GM21528 (cell line): ENCODE results near the gene ELAC1.
"Not testable (repeated sequence)": the region's sequence is repeated elsewhere in the genome, so short reads cannot be mapped to it uniquely, and the experiment has no call there.

Experiments used
- ATAC-seq: cut with Tn5 transposase; IDR thresholded peaks from one replicate; pipeline ENCODE4 v1.9.1; 2021; ENCODE audit warnings: mild to moderate bottlenecking, moderate library complexity; ENCODE audit not compliant: unreplicated experiment, low FRiP score

Gene ELAC1

GRCh38 chr18:50970006-50970405 lies 2.2 kb downstream of the ELAC1 start:
- ATAC-seq, result no peak

- not testable (repeated sequence) for ATAC-seq
Observed at GRCh38 chr18:50972404-50972803, 4.6 kb downstream of the ELAC1 start.

DNA sequence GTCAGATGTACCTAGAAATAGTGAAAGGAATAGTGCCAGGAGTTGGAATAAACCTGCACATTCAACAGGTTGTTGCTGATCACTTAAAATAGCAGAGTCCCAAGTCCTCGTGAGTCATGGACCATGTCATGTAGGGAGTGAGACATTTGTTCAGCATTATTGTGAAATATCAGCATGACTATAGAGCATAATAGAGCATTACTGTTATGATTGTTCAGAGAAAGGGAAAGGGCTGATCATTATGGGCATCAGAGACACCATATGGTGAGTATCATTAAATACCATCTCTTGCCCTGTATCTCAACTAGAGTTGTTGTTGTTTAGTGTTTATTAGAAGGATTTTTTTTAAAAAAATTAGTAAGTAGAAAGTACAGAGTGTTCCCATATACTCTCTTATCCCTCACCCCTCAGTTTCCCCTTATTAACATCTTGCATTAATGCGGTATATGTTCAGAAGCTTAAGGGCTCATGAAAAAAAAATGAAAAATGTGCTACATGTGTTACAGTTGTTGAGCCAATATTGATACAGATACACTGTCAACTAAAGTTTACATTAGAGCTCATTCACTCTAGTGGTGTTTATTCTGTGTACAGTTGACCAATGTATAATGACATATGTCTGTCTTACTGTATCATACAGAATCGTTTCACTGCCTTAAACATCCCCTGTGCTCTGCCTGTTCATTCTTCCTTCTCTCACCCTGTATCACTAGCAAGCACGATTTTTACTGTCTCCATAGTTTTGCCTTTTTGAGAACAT lies 5.7 kb downstream of the ELAC1 start:
- no peak for ATAC-seq

DNA sequence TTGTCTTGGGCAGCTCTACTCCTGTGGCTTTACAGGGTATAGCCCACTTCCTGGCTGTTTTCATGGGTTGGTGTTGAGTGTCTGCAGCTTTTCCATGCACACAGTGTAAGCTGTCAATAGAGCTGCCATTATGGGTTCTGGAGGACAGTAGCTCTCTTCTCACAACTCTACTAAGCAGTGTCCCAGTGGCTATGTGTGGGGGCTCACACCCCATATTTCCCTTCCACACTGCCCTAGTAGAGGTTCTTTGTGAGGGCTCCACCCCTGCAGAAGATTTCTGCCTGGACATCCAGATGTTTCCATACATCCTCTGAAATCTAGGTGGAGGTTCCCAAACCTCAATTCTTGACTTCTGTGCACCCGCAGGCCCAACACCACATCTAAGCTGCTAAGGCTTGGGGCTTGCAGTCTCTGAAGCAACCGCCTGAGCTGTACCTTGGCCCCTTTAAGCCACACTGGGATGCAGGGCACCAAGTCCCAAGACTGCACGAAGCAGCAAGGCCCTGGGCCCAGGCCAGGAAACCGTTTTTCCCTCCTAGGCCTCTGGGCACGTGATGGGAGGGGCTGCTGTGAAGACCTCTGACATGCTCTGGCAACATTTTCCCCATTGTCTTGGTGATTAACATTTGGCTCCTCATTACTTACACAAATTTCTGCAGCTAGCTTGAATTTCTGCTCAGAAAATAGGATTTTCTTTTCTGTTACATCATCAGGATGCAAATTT lies 9.4 kb downstream of the ELAC1 start:
- no peak for ATAC-seq

DNA sequence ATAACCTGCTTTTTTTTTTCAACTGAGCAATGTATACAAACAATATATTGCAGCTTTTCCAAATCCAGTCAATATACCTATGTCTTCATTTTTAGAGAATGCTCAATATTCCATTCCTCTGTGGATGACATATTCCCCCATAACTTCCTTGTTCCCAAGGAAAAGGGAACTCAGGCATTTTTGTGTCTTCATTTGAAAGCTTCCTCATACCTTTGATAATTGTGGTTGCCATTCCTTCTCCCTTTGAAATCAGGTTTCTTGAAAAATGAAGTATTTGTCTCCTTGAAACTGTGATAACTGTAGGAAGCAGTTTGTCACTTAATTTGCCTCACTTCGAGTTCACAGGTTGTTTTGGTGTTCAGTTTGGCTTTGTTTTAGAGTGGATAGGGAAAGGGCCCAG lies 13.5 kb downstream of the ELAC1 start:
- no peak for ATAC-seq

DNA sequence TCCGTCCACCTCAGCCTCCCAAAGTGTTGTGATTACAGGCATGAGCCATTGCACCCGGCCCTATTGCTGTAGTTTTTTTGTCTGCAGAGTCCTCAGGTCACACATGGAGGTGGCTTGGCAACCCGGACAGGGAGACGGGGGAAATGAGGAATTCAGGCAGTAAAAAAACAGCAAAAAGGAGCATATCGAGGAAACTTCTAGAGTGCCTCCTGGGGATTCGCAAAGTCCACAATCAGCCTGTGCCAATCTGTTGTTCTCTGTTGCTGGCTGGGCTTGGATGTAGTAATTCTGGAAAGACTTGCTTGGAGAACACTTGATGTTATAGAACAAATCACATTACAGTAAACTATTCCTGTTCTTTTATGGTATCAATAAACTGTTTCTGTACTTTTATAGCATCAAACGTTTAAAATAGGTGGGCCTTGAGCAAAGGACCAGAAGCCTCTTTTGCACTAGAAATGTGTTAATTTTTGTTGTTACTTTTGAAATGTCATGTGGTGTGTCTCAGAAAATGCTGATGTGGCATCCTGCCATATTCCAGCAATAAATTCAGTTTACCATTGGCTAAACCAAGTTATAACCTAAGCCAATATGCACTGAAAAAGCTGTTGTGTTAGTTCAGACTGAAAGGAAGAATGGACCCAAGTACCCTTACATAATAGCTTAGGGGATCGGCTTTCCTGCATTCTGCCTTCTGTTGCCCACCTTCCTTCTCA lies 14.4 kb downstream of the ELAC1 start:
- ATAC-seq, result no peak

GRCh38 chr18:50982802-50983179 lies 15.0 kb downstream of the ELAC1 start:
- ATAC-seq, result no peak

- ATAC-seq, result no peak
Observed at GRCh38 chr18:50986360-50987087, 18.7 kb downstream of the ELAC1 start.

DNA sequence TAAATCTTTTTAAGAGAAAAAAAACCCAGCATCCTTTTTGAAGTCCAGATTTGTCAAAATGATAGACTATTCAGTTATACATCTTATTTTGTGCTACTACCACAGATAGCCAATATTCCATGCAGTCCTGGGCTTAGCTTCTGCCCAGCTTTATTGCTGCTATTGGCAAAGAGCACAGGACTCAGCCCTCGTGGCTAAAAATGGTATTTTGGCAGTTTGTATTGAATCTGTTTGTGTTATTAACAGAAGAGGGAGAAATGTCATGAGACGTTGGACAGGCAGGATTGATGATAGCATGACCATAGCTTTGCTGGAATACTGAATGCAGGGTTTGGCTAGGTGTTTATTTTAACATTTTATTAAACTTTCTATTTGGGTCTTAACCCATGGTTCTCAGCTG lies 19.4 kb downstream of the ELAC1 start:
- ATAC-seq, result no peak

DNA sequence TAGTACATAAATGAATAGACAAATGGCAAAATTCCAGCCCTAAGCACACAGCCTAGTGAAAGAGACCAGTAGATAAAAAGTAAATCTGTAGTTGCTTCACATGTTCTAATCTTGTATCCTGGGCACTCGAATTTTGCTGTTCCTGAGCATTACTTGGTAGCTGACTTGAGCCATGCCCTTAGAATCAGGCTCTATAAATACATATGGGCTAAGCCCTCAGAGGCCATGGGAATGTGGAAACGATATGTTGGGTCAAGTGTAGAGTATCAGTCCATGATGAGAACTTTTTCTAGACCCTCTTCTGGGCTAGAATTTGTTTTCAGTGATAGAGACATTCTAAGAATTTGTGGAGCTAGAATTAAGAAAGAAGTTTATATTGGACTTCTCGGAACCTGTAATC lies 21.9 kb downstream of the ELAC1 start:
- ATAC-seq, result no peak

DNA sequence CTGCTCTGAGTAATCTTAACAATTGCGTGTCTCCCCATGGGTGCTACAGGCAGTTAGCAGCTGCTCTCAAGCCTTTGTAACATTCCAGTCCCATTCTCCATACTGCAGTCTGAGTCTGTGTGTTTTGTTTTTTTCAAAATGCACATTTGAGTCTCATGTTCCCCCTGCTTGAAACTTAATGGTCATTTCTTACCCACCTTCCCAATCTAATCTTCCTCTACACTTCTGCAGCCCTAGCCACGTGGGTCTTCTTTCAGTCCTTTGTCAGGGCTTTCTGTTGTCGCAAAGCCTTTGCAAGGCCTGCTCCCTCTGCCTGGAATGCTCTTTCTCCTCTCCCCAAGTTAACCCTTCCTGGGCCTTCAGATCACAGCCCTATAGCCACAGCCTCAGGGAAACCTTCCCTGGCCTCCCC lies 24.5 kb downstream of the ELAC1 start:
- no peak for ATAC-seq

GRCh38 chr18:50994031-50994430 lies 26.2 kb downstream of the ELAC1 start:
- no peak for ATAC-seq

DNA sequence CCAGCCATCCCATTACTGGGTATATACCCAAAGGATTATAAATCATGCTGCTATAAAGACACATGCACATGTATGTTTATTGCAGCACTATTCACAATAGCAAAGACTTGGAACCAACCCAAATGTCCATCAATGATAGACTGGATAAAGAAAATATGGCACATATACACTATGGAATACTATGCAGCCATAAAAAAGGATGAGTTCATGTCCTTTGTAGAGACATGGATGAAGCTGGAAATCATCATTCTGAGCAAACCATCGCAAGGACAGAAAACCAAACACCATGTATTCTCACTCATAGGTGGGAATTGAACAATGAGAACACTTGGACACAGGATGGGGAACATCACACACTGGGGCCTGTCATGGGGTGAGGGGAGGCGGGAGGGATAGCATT lies 35.3 kb downstream of the ELAC1 start:
- not testable (repeated sequence) for ATAC-seq

DNA sequence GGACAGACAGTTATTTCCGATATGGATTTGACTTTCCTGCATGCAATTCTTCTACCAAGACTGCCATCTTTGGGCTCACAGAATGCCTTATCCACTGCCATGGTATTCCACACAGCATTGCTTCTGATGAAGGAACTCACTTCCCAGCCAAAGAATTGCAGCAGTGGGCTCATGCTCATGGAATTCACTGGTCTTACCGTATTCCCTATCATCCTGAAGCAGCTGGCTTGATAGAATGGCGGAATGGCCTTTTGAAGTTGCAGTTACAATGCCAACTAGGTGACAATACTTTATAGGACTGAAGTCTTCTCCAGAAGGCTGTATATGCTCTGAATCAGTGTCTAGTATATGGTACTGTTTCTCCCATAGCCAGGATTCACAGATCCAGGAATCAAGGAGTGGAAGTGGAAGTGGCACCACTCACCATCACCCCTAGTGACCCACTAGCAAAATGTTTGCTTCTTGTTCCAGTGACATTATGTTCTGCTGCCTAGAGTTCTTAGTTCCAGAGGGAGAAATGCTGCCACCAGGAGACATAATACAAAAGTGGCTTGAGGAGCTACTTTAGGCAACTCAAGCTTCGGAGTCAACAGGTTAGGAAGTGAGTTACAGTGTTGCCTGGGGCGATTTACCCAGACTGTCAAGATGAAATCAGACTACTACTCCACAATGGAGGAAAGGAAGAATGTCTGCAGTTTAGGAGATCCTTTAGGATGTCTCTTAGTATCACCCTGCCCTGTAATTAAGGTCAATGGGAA lies 38.4 kb downstream of the ELAC1 start:
- no peak for ATAC-seq

DNA sequence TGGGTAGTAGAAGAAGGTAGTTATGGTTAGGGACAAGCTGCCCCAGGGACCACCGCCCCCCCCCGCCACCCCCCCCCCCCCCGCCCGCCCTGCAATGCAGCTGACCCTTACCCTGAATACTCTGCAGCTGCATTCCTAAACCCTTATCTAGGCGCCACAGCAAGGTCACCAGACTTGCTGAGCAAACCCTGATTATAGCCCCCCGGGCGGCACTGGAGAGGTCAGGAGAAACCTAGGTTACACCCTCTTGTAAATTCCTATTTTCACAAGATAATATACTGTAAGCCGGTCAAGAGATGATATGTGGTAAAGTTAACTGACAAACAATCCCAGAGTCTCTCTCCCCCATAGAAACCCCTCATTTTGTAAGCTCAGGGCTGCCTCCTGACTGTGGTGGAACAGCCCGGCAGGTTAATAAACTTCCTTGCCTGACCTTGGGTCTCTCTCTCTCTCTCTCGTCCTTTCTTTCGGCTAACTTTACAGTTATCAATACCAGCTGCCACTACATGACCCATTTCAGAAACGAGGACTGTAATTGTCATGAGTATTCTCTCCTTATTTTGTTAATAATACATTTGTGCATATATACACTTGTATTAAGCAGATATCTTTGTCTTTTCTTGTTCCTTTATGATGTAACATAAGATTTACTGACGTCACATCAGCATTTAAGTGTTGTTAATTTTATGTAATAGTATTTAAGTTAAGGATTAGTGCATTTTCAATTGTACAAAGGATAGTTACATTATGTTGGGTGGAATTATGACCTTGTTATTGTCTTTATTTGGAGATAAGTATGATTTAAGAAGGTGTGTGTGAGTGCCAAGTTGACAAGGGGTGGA lies 39.3 kb downstream of the ELAC1 start:
- no peak for ATAC-seq

DNA sequence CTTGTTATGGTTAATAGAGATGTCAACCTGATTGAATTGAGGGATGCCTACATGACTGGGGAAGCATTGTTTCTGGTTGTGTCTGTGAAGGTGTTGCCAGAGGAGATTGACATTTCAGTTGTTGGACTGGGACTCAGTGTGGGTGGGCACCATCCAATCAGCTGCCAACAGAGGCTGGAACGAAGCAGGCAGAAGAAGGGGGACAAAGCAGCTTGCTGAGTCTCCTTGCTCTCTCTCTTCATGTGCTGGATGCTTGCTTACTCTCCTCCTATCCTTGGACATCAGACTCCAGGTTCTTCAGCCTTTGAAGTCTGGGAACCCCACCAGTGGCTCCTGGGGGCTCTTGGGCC lies 39.9 kb downstream of the ELAC1 start:
- ATAC-seq, result no peak

GRCh38 chr18:51009072-51009471 lies 41.2 kb downstream of the ELAC1 start:
- no peak for ATAC-seq

DNA sequence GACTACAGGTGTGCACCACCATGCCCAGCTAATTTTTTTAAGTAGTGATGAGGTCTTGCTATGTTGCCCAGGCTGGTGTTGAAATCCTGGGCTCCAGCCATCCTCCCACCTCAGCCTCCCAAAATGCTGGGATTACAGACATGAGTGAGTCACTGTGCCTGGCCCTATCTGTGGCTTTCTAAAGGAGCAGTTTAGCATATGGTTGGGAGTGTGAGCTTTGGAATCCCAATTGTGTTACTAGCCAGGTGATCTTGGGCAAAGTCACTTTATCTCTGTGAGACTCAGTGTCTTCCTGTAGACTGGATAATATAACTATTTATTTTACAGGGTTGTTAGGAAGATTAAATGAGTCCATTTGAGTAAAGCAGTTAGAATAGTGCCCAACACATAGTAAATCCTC lies 42.4 kb downstream of the ELAC1 start:
- no peak for ATAC-seq

GRCh38 chr18:51011709-51012108 lies 43.9 kb downstream of the ELAC1 start:
- no peak for ATAC-seq
